H1 (cell line): Measurements from ENCODE around the gene PTPRF. TPM values are rescaled to one million over a fixed set of nuclear protein-coding genes. Genes with fewer than 3 reads are reported as not detected.

Source experiments
- CTCF ChIA-PET: fragments of 300-600 bp; sonication (Branson Sonifier 250); formaldehyde crosslinking; loops from one replicate; lab custom pipeline; 2021; ENCODE audit not compliant: partially characterized antibody; lab: Charles Lee
- POLR2A ChIA-PET: fragments of 300-600 bp; sonication (Branson Sonifier 250); formaldehyde crosslinking; loops from one replicate; lab custom pipeline; 2021; ENCODE audit warnings: inconsistent platforms; ENCODE audit not compliant: partially characterized antibody; lab: Charles Lee
- DNase-seq, 2 experiments: peaks; one replicate each; pipeline versions ENCODE4 v3.0.0 to v3.0.0-alpha.2; 2010 to 2022; ENCODE audit warnings: low spot score in 2 of 2, low read depth in 1 of 2, mixed read lengths in 1 of 2
- FAIRE-seq: peaks from 2 replicates; lab custom pipeline; 2011; peaks lifted over from hg19 to GRCh38; lab: Jason Lieb, UNC
- H2AFZ ChIP-seq: 2 replicates; pipeline ENCODE4 v1.8.1; 2012; ENCODE audit warnings: low read length, inconsistent platforms
- H2AK5ac ChIP-seq: 2 replicates; pipeline ENCODE4 v1.6.1; 2013; ENCODE audit warnings: low read depth, low read length
- H2BK120ac ChIP-seq: replicated peaks from 2 replicates; pipeline ENCODE3; 2013; ENCODE audit warnings: low read depth, low read length, inconsistent platforms
- H2BK12ac ChIP-seq: 2 replicates; pipeline ENCODE4 v1.6.1; 2013; ENCODE audit warnings: low read depth, low read length
- H2BK15ac ChIP-seq: 2 replicates; pipeline ENCODE4 v1.6.1; 2013; ENCODE audit warnings: low read length
- H2BK20ac ChIP-seq: 2 replicates; pipeline ENCODE4 v1.6.1; 2013; ENCODE audit warnings: low read length
- H2BK5ac ChIP-seq: 2 replicates; pipeline ENCODE4 v1.6.1; 2013; ENCODE audit warnings: low read depth, low read length
- H3K14ac ChIP-seq: 2 replicates; pipeline ENCODE4 v1.6.1; 2013; ENCODE audit warnings: inconsistent platforms; ENCODE audit not compliant: insufficient read length
- H3K18ac ChIP-seq: 2 replicates; pipeline ENCODE4 v1.6.1; 2013; ENCODE audit warnings: low read length; ENCODE audit errors: extremely low read depth
- H3K23ac ChIP-seq: 2 replicates; pipeline ENCODE4 v1.6.1; 2013; ENCODE audit warnings: inconsistent platforms; ENCODE audit not compliant: insufficient read length
- H3K23me2 ChIP-seq: 2 replicates; pipeline ENCODE4 v1.6.1; 2013; ENCODE audit warnings: low read depth, low read length
- H3K27ac ChIP-seq: 2 replicates; pipeline ENCODE4 v1.6.1; 2011; ENCODE audit warnings: low read depth, low read length, inconsistent platforms
- H3K27me3 ChIP-seq, 4 experiments: replicated peaks in 1 of 4; 1 replicate in 1 of 4; 2 replicates in 3 of 4; pipeline versions ENCODE4 v1.6.1 to v1.8.1; 2011 to 2013; ENCODE audit warnings: low read length in 3 of 4, mild to moderate bottlenecking in 3 of 4, inconsistent platforms in 2 of 4, mixed read lengths in 2 of 4, moderate library complexity in 1 of 4; ENCODE audit not compliant: control insufficient read depth in 3 of 4, insufficient read depth in 3 of 4; ENCODE audit errors: extremely low read depth in 1 of 4
- H3K36me3 ChIP-seq, 4 experiments: 2 replicates each; pipeline versions ENCODE4 v1.6.1 to v1.8.1; 2011 to 2013; ENCODE audit warnings: mild to moderate bottlenecking in 4 of 4, low read length in 3 of 4, moderate library complexity in 2 of 4, control low read depth in 1 of 4, inconsistent platforms in 1 of 4; ENCODE audit not compliant: insufficient read depth in 4 of 4, control insufficient read depth in 2 of 4
- H3K4ac ChIP-seq: replicated peaks from 2 replicates; pipeline ENCODE3; 2013; ENCODE audit warnings: low read length, low read depth, mixed read lengths, inconsistent platforms; ENCODE audit not compliant: insufficient read length
- H3K4me1 ChIP-seq, 4 experiments: replicated peaks in 1 of 4; 1 replicate in 1 of 4; 2 replicates in 3 of 4; pipeline versions ENCODE4 v1.6.1 to v1.8.1; 2011 to 2013; ENCODE audit warnings: low read length in 3 of 4, inconsistent platforms in 2 of 4, mixed read lengths in 1 of 4; ENCODE audit not compliant: insufficient read depth in 4 of 4, control insufficient read depth in 3 of 4
- H3K4me2 ChIP-seq, 2 experiments: 2 replicates each; pipeline versions ENCODE4 v1.6.1 to v1.8.1; 2011 to 2013; ENCODE audit warnings: low read depth in 2 of 2, low read length in 2 of 2, control low read depth in 1 of 2, inconsistent platforms in 1 of 2, mild to moderate bottlenecking in 1 of 2; ENCODE audit not compliant: insufficient read depth in 1 of 2
- H3K4me3 ChIP-seq, 4 experiments: fragments of 200-600, 300-600 bp in 1 of 4; sonication (generic), shearing (Covaris generic), sonication (Bioruptor Twin) in 1 of 4; 2 replicates each; pipeline versions ENCODE4 v1.5.1 to v1.8.1; 2011 to 2016; ENCODE audit warnings: low read length in 4 of 4, low read depth in 3 of 4, control low read depth in 2 of 4, inconsistent platforms in 2 of 4, mild to moderate bottlenecking in 2 of 4, mixed read lengths in 1 of 4, moderate library complexity in 1 of 4; ENCODE audit not compliant: insufficient read depth in 2 of 4; ENCODE audit errors: extremely low read depth in 1 of 4
- H3K56ac ChIP-seq: replicated peaks from 2 replicates; pipeline ENCODE3; 2013; ENCODE audit warnings: low read depth, mild to moderate bottlenecking, mixed read lengths, low read length, inconsistent platforms; ENCODE audit not compliant: insufficient read length
- H3K79me1 ChIP-seq: 2 replicates; pipeline ENCODE4 v1.6.1; 2013; ENCODE audit warnings: low read depth, low read length, control low read depth
- H3K79me2 ChIP-seq, 2 experiments: 2 replicates each; pipeline versions ENCODE4 v1.6.1 to v1.8.1; 2012 to 2013; ENCODE audit warnings: low read length in 2 of 2, mild to moderate bottlenecking in 2 of 2, inconsistent platforms in 1 of 2; ENCODE audit not compliant: insufficient read depth in 2 of 2, control insufficient read depth in 1 of 2
- H3K9ac ChIP-seq, 4 experiments: replicated peaks in 1 of 4; 1 replicate in 1 of 4; 2 replicates in 3 of 4; pipeline versions ENCODE4 v1.6.1 to v1.8.1; 2011 to 2013; ENCODE audit warnings: low read depth in 3 of 4, low read length in 3 of 4, control low read depth in 2 of 4, mild to moderate bottlenecking in 2 of 4, moderate library complexity in 2 of 4, inconsistent platforms in 1 of 4; ENCODE audit errors: extremely low read depth in 1 of 4
- H3K9me3 ChIP-seq, 2 experiments: 2 replicates each; pipeline versions ENCODE4 v1.6.1 to v1.8.1; 2012 to 2013; ENCODE audit warnings: mild to moderate bottlenecking in 2 of 2, moderate library complexity in 2 of 2, control low read depth in 1 of 2, inconsistent platforms in 1 of 2, low read depth in 1 of 2, low read length in 1 of 2, mixed read lengths in 1 of 2; ENCODE audit not compliant: insufficient read depth in 2 of 2
- H4K20me1 ChIP-seq, 2 experiments: replicated peaks in 1 of 2; 2 replicates each; pipeline versions ENCODE3 to v1.8.1; 2011 to 2013; ENCODE audit warnings: inconsistent platforms in 2 of 2, low read length in 2 of 2, mild to moderate bottlenecking in 1 of 2; ENCODE audit not compliant: insufficient read depth in 2 of 2, control insufficient read depth in 1 of 2
- H4K5ac ChIP-seq: 2 replicates; pipeline ENCODE4 v1.6.1; 2013; ENCODE audit warnings: low read length, low read depth, mixed read lengths, inconsistent platforms; ENCODE audit not compliant: insufficient read length
- H4K8ac ChIP-seq: 2 replicates; pipeline ENCODE4 v1.8.0; 2013; ENCODE audit warnings: mild to moderate bottlenecking, moderate library complexity, low read length, inconsistent platforms; ENCODE audit not compliant: insufficient read depth; ENCODE audit errors: extremely low read depth
- H4K91ac ChIP-seq: replicated peaks from 2 replicates; pipeline ENCODE3; 2013; ENCODE audit warnings: low read length, mixed read lengths, inconsistent platforms; ENCODE audit not compliant: insufficient read length
- CEBPB ChIP-seq: IDR thresholded peaks from 2 replicates; pipeline ENCODE4 v1.6.1; 2012; ENCODE audit warnings: low read depth, low read length
- CHD1 ChIP-seq: IDR thresholded peaks from 2 replicates; pipeline ENCODE4 v1.6.1; 2012; ENCODE audit warnings: low read depth, low read length, improper control_type of control experiment
- KDM1A ChIP-seq: fragments of 200-600, 300-600 bp; sonication (generic); IDR thresholded peaks from 2 replicates; pipeline ENCODE4 v1.7.1; 2016; ENCODE audit warnings: mild to moderate bottlenecking, low read length, borderline replicate concordance
- MAX ChIP-seq: IDR thresholded peaks from 2 replicates; pipeline ENCODE4 v1.6.1; 2012; ENCODE audit warnings: inconsistent platforms
- WGBS, 2 experiments: shearing (Covaris generic) in 1 of 2; methylation state at CpG; one replicate each; pipeline versions ENCODE4 v1.1.6 to v1.1.7; 2013 to 2015; ENCODE audit warnings: low lambda C conversion rate in 2 of 2, mixed read lengths in 2 of 2, inconsistent platforms in 1 of 2, low coverage in 1 of 2, missing lambda C conversion rate in 1 of 2; ENCODE audit not compliant: insufficient replicate concordance in 2 of 2, insufficient coverage in 1 of 2, insufficient read length in 1 of 2; ENCODE audit errors: extremely low coverage in 1 of 2, missing lambda C conversion rate in 1 of 2; 5-methylcytosine and 5-hydroxymethylcytosine counted together
- polyA plus RNA-seq, 7 experiments: library from polyadenylated mRNA; depleted of rRNA in 3 of 7; stranded (reverse) in 5 of 7; unstranded in 2 of 7; fragments of >200 nt in 5 of 7; fragments of 200-250 nt in 2 of 7; gene quantifications; 1 replicate in 5 of 7; 2 replicates in 1 of 7; 4 replicates in 1 of 7; pipeline versions ENCODE4 v1.2.1 to v1.2.3, GENCODE V29; 2011 to 2013; ENCODE audit warnings: missing spikeins in 2 of 7, mixed read lengths in 2 of 7
- total RNA-seq: library from RNA; stranded (reverse); fragmentation: NEBNext Ultra II Directional; extraction: Animal tissue kit (Norgen Biotek cat#: 25700); gene quantifications from 2 replicates; pipeline ENCODE4 v1.2.1, GENCODE V29; 2021

PTPRF gene
- total and polyA plus RNA-seq, 2 of the 8 experiments (the other 6 are each of a cell fraction or from before 2014, with no cell fraction given) = 136 to 231 TPM

GRCh38 chr1:43619996-43620920 is 89.6 kb downstream of the PTPRF start:
- Histone ChIP-seq H2AK5ac (no peak overlapping the region), H3K4me3 (no peak overlapping the region), H3K23me2 (no peaks in the 10 kb centered on the region), H3K56ac (no peak overlapping the region), H3K27ac (no peak overlapping the region; the same call in 1 of the 2 replicates), H4K8ac (no peak overlapping the region; the same call in 1 of the 2 replicates), H3K23ac (no peak overlapping the region), H4K20me1 (peaks cover 3 to 8% of the 10 kb centered on the region in 2 experiments), H2BK12ac (no peak overlapping the region), H3K36me3 (peaks cover 17 to 51% (median 42%) of the 10 kb centered on the region in 4 experiments), H4K5ac (no peak overlapping the region), H2AFZ (no peak overlapping the region), H3K4me1 (no peaks in the 10 kb centered on the region), H3K79me2 (no peaks in the 10 kb centered on the region), H2BK20ac (no peak overlapping the region), H3K27me3 (no peaks in the 10 kb centered on the region), H2BK15ac (no peak overlapping the region), H3K14ac (no peak overlapping the region), H3K9ac (no peak overlapping the region), H3K18ac (no peak overlapping the region), H4K91ac (no peak overlapping the region), H2BK120ac (no peak overlapping the region), H3K4ac (no peak overlapping the region), H2BK5ac (no peak overlapping the region; the same call in 1 of the 2 replicates), H3K4me2 (no peak overlapping the region), H3K79me1 (no peaks in the 10 kb centered on the region), H3K9me3 (no peaks in the 10 kb centered on the region)
- DNase-seq (no peak), FAIRE-seq (no peak)
- 96% methylated on average over 22 of the region's 22 CpGs; no CpG with 5 or more reads in 1 of the 2 experiments for WGBS, 2 experiments
- CTCF ChIA-PET = interaction anchor here (0.6 kb wide), 1 partner anchor 25 kb away, joined by 3 read pairs; no protein-coding TSS in a partner anchor
- POLR2A ChIA-PET = interaction anchor here (1.5 to 2.6 kb wide), 2 partner anchors 14 to 33 kb away, joined by 4 to 5 read pairs; no protein-coding TSS in a partner anchor
- no peak for TF ChIP-seq KDM1A
- TF ChIP-seq MAX = no peak
- no peak for TF ChIP-seq CHD1
- no peak for TF ChIP-seq CEBPB
